BLaER1 treated with 17β-estradiol and CSF1 and Interleukin-3, amounts not matched to agents 10 nM and 100 nM (cell line): Measurements from ENCODE around the gene PSTPIP2.
"Not testable (repeated sequence)": the region's sequence is repeated elsewhere in the genome, so short reads cannot be mapped to it uniquely, and the experiment has no call there.

Experiments used
- H3K27ac ChIP-seq, 11 experiments: shearing (Covaris generic); formaldehyde crosslinking; 2 replicates each; pipeline ENCODE4 v1.8.1; 2022
- H3K27me3 ChIP-seq, 11 experiments: shearing (Covaris generic); formaldehyde crosslinking; 2 replicates each; pipeline ENCODE4 v1.8.1; 2022
- H3K36me3 ChIP-seq, 11 experiments: shearing (Covaris generic); formaldehyde crosslinking; 2 replicates each; pipeline ENCODE4 v1.8.1; 2022
- H3K4me1 ChIP-seq, 10 experiments: shearing (Covaris generic); formaldehyde crosslinking; 2 replicates each; pipeline ENCODE4 v1.8.1; 2022
- H3K4me2 ChIP-seq, 11 experiments: shearing (Covaris generic); formaldehyde crosslinking; 2 replicates each; pipeline ENCODE4 v1.8.1; 2022
- H3K4me3 ChIP-seq, 10 experiments: shearing (Covaris generic); formaldehyde crosslinking; 2 replicates each; pipeline ENCODE4 v1.8.1; 2022
- H3K9ac ChIP-seq, 11 experiments: shearing (Covaris generic); formaldehyde crosslinking; 2 replicates each; pipeline ENCODE4 v1.8.1; 2022
- H3K9me3 ChIP-seq, 11 experiments: shearing (Covaris generic); formaldehyde crosslinking; replicated peaks in 1 of 11; 2 replicates each; pipeline ENCODE4 v1.8.1; 2022
- H4K20me1 ChIP-seq, 11 experiments: shearing (Covaris generic); formaldehyde crosslinking; 2 replicates each; pipeline ENCODE4 v1.8.1; 2022
- Cebpa-rat ChIP-seq, 11 experiments: shearing (Covaris generic); IDR thresholded peaks; 2 replicates each; pipeline ENCODE4 v1.8.1; 2022

The PSTPIP2 gene

GRCh38 chr18:46051731-46052461, 20.2 kb downstream of the PSTPIP2 start:
- Histone ChIP-seq H3K36me3 (no peaks in the 10 kb centered on the region), H3K27me3 (no peaks in the 10 kb centered on the region), H3K9ac (no peak overlapping the region), H3K4me3 (no peak overlapping the region), H4K20me1 (no peaks in the 10 kb centered on the region), H3K4me1 (peaks cover 14 to 25% (median 18%) of the 10 kb centered on the region in 10 experiments), H3K9me3 (no peaks in the 10 kb centered on the region), H3K4me2 (peak overlapping the region in 5 of 11 experiments; percentile 13 to 64 (median 23); a peak in 5 of 22 replicates), H3K27ac (no peak overlapping the region)
- TF ChIP-seq Cebpa-rat (IDR thresholded peaks at IDR 0.05), result no peak

- H3K36me3 ChIP-seq, result no peaks in the 10 kb centered on the region
- no peak overlapping the region for H3K4me3 ChIP-seq
- H3K27ac ChIP-seq, result no peak overlapping the region
- no peaks in the 10 kb centered on the region for H3K9me3 ChIP-seq
- H3K9ac ChIP-seq, result no peak overlapping the region
- no peak overlapping the region for H3K4me2 ChIP-seq
- no peaks in the 10 kb centered on the region for H4K20me1 ChIP-seq
- no peaks in the 10 kb centered on the region for H3K27me3 ChIP-seq
- peaks cover 4 to 16% (median 8%) of the 10 kb centered on the region in 10 experiments; a peak in 19 of 20 replicates for H3K4me1 ChIP-seq
- TF ChIP-seq Cebpa-rat (IDR thresholded peaks at IDR 0.05), result no peak
Observed at GRCh38 chr18:46050268-46050667, 21.8 kb downstream of the PSTPIP2 start.

- H3K9ac ChIP-seq, result no peak overlapping the region
- no peak for TF ChIP-seq Cebpa-rat (IDR thresholded peaks at IDR 0.05)
- H3K4me3 ChIP-seq, result no peak overlapping the region
- peaks cover 0 to 4% (median 0%) of the 10 kb centered on the region in 11 experiments; a peak in 2 of 22 replicates for H3K9me3 ChIP-seq
- no peaks in the 10 kb centered on the region for H3K36me3 ChIP-seq
- peaks cover 0 to 10% (median 3%) of the 10 kb centered on the region in 10 experiments; a peak in 6 of 20 replicates for H3K4me1 ChIP-seq
- no peak overlapping the region for H3K4me2 ChIP-seq
- H3K27ac ChIP-seq, result no peak overlapping the region
- no peaks in the 10 kb centered on the region for H3K27me3 ChIP-seq
- no peaks in the 10 kb centered on the region for H4K20me1 ChIP-seq
Observed at GRCh38 chr18:46048641-46049040, 23.4 kb downstream of the PSTPIP2 start.

GRCh38 chr18:46047369-46047768, 24.7 kb downstream of the PSTPIP2 start:
- not testable (repeated sequence) for H3K4me2 ChIP-seq, H3K27me3 ChIP-seq, H3K9me3 ChIP-seq, H4K20me1 ChIP-seq, H3K4me3 ChIP-seq, H3K9ac ChIP-seq, H3K36me3 ChIP-seq, H3K27ac ChIP-seq
- H3K4me1 ChIP-seq, result peaks cover 9 to 20% (median 15%) of the 10 kb centered on the region in 10 experiments

GRCh38 chr18:46046688-46047087, 25.4 kb downstream of the PSTPIP2 start:
- Histone ChIP-seq H3K4me3 (no peak overlapping the region), H3K9ac (no peak overlapping the region), H3K27ac (no peak overlapping the region), H3K9me3 (peaks cover 0 to 4% (median 0%) of the 10 kb centered on the region in 11 experiments; a peak in 2 of 22 replicates), H3K4me1 (peaks cover 14 to 20% (median 18%) of the 10 kb centered on the region in 10 experiments), H3K27me3 (peaks cover 0 to 7% (median 0%) of the 10 kb centered on the region in 11 experiments; a peak in 1 of 22 replicates), H4K20me1 (no peaks in the 10 kb centered on the region; a peak in 1 of 22 replicates), H3K36me3 (no peaks in the 10 kb centered on the region), H3K4me2 (no peak overlapping the region)
- no peak for TF ChIP-seq Cebpa-rat (IDR thresholded peaks at IDR 0.05)

- Histone ChIP-seq H3K4me3 (no peak overlapping the region), H3K9ac (no peak overlapping the region), H4K20me1 (no peaks in the 10 kb centered on the region; a peak in 1 of 22 replicates), H3K4me2 (no peak overlapping the region), H3K36me3 (no peaks in the 10 kb centered on the region), H3K27ac (no peak overlapping the region), H3K27me3 (peaks cover 0 to 8% (median 0%) of the 10 kb centered on the region in 11 experiments; a peak in 1 of 22 replicates), H3K4me1 (peaks cover 14 to 21% (median 18%) of the 10 kb centered on the region in 10 experiments), H3K9me3 (peaks cover 0 to 4% (median 0%) of the 10 kb centered on the region in 11 experiments; a peak in 2 of 22 replicates)
- no peak for TF ChIP-seq Cebpa-rat (IDR thresholded peaks at IDR 0.05)
Observed at GRCh38 chr18:46046126-46046525, 25.9 kb downstream of the PSTPIP2 start.

- Histone ChIP-seq H3K9ac (no peak overlapping the region), H3K27ac (peak overlapping the region in 1 of 11 experiments; percentile 9; a peak in 1 of 22 replicates), H3K4me2 (peak overlapping the region; percentile 41 to 80 (median 55)), H3K4me1 (peaks cover 14 to 30% (median 21%) of the 10 kb centered on the region in 10 experiments), H3K36me3 (no peaks in the 10 kb centered on the region), H3K4me3 (no peak overlapping the region), H3K27me3 (peaks cover 0 to 8% (median 0%) of the 10 kb centered on the region in 11 experiments; a peak in 1 of 22 replicates), H3K9me3 (peaks cover 0 to 4% (median 0%) of the 10 kb centered on the region in 11 experiments; a peak in 2 of 22 replicates), H4K20me1 (no peaks in the 10 kb centered on the region; a peak in 1 of 22 replicates)
- TF ChIP-seq Cebpa-rat (IDR thresholded peaks at IDR 0.05), result no peak
Observed at GRCh38 chr18:46042571-46043123, 29.4 kb downstream of the PSTPIP2 start.

GRCh38 chr18:46040747-46041104, 31.3 kb downstream of the PSTPIP2 start:
- no peak overlapping the region for H3K27ac ChIP-seq
- H3K36me3 ChIP-seq, result no peaks in the 10 kb centered on the region
- no peak overlapping the region for H3K4me3 ChIP-seq
- no peak overlapping the region for H3K9ac ChIP-seq
- H4K20me1 ChIP-seq, result no peaks in the 10 kb centered on the region; a peak in 1 of 22 replicates
- H3K4me2 ChIP-seq, result peak overlapping the region in 6 of 11 experiments; percentile 0 to 67 (median 14); a peak in 7 of 22 replicates
- H3K4me1 ChIP-seq, result peaks cover 14 to 30% (median 21%) of the 10 kb centered on the region in 10 experiments
- no peak for TF ChIP-seq Cebpa-rat (IDR thresholded peaks at IDR 0.05)
- H3K27me3 ChIP-seq, result peaks cover 0 to 8% (median 0%) of the 10 kb centered on the region in 11 experiments; a peak in 1 of 22 replicates
- H3K9me3 ChIP-seq, result peaks cover 0 to 4% (median 0%) of the 10 kb centered on the region in 11 experiments; a peak in 2 of 22 replicates

- no peaks in the 10 kb centered on the region for H3K36me3 ChIP-seq
- peaks cover 0 to 8% (median 0%) of the 10 kb centered on the region in 11 experiments; a peak in 1 of 22 replicates for H3K27me3 ChIP-seq
- peaks cover 14 to 30% (median 21%) of the 10 kb centered on the region in 10 experiments for H3K4me1 ChIP-seq
- no peak for TF ChIP-seq Cebpa-rat (IDR thresholded peaks at IDR 0.05)
- peaks cover 0 to 4% (median 0%) of the 10 kb centered on the region in 11 experiments; a peak in 2 of 22 replicates for H3K9me3 ChIP-seq
- peak overlapping the region in 4 of 11 experiments; percentile 1 to 67 (median 27); a peak in 6 of 22 replicates for H3K4me2 ChIP-seq
- H3K27ac ChIP-seq, result no peak overlapping the region
- H4K20me1 ChIP-seq, result no peaks in the 10 kb centered on the region; a peak in 1 of 22 replicates
- H3K4me3 ChIP-seq, result no peak overlapping the region
- no peak overlapping the region for H3K9ac ChIP-seq
Observed at GRCh38 chr18:46040033-46040746, 31.9 kb downstream of the PSTPIP2 start.
